NCI-H128 (cell line): Measurements from ENCODE around the gene NUP214.
"Not testable (repeated sequence)": the region's sequence is repeated elsewhere in the genome, so short reads cannot be mapped to it uniquely, and the experiment has no call there.

ENCODE experiments used
- DNase-seq: peaks from one replicate; lab custom pipeline; 2025; ENCODE audit not compliant: unreplicated experiment; lab: John Stamatoyannopoulos, UW

NUP214 gene

DNA sequence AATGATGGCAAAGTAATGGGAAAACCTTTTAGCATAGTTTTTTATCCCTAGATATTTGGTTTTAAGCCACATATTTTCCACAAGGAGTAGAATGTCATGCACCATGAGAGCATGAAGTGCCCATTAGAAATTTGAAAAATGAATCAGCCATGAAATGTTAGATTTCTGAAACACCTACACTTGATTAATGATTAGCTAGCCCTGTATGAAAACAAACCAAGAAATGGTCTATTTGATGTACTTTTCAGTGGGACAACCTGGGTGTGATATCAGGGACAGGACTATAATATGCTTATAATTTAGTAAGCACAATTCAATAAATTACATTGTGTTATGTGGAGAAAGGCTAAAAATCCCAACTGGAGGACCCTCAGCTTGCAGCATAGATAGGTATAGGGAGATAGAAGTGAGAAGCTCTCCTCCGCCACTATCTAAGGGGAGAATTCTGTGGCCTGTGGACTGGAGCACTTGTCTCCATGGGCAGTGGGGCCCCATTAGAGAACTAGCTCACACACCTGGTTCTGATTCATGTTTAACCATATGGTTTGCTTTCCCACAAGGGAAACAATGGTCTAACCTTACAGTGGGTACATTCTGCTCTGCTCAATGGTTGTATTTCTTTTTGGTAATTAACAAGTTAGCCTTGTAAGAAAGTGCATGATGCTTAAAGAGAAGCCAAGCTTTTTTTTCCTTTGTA lies 35.2 kb downstream of the NUP214 start:
- DNase-seq: no peak

DNA sequence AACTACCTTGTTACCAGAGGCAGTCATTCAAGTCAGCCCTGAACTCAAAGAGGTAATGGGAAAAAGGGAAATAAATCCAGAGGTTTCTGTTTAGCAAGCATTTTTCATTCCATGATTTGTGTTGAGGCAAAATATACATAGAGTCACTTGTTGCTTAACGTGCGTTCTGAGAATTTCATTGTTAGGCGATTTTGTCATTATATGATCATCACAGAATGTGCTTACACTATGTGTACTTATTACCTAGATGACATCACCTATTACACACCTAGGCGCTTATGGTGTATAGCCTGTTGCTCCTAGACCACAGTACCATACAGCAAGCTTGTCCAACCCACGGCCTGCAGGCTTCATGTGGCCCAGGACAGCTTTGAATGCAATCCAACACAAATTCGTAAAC lies 36.2 kb downstream of the NUP214 start:
- DNase-seq: no peak

DNA sequence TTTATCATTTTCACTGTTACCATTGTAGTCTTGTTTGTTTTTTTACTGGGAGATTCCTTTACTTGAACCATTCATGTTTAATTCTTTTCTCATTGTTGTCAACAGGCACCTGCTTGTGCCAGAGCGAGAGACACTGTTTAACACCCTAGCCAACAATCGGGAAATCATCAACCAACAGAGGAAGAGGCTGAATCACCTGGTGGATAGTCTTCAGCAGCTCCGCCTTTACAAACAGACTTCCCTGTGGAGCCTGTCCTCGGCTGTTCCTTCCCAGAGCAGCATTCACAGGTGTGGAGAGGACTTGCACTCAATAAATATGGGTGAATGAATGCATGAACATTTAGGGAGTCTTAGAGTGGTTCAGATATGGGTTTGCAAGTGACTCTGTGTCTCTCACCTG lies 37.5 kb downstream of the NUP214 start:
- DNase-seq: no peak

DNA sequence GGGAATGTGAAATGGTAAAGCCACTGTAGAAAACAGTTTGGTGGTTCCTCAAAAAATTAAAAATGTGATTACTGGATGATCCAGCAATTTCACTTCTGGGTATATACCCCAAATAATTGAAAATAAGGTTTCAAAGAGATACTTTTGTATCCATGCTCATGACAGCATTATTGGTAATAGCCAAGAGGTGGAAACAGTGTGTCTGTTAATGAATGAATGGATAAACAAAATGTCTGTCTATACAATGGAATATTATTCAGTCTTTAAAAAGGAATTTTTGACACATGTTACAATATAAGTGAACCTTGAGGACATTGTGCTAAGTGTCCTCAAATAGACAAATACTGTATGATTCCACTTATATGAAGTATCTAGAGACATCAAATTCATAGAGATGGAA lies 40.1 kb downstream of the NUP214 start:
- DNase-seq: no peak

DNA sequence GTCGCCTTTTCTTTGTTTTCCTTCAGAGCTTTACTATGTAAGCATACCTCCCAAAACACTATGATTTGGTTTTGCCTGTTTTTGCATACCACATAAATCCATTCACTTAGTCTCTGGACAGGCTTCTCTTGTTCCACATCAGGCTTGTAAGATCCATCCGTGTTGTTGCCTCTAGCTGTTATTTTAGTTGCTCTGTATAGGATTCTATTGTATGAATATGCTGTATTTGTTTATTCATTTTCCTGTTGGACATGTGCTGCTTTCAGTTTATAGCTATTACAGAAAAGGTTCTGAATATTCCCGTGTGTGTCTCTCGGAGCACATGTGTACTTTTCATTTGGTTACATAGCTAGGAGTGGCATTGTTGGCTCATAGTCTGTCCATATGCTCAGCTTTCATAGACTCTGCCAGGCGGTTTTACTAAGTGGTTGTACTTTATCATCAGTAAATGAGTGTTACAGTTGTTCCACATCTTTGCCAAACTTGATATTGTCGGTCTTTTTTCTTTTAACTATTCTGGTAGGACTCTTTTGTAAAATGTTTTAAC lies 41.8 kb downstream of the NUP214 start:
- DNase-seq: no peak

DNA sequence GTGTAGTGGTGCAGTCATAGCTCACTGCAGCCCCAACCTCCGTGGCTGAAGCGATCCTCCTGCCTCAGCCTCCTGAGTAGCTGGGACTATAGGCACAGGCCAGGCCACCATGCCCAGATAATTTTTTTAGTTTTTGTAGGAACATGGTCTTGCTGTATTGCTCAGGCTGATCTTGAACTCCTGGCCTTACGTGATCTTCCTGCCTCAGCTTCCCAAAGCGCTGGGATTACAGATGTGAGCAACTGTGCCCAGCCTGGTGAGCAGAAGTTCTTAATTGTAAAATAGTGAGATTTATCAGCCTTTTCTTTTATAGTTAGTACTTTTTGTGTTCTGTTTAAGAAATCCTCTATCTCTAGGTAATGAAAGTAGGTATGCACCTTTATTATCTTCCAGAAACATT lies 42.5 kb downstream of the NUP214 start:
- DNase-seq: no peak

DNA sequence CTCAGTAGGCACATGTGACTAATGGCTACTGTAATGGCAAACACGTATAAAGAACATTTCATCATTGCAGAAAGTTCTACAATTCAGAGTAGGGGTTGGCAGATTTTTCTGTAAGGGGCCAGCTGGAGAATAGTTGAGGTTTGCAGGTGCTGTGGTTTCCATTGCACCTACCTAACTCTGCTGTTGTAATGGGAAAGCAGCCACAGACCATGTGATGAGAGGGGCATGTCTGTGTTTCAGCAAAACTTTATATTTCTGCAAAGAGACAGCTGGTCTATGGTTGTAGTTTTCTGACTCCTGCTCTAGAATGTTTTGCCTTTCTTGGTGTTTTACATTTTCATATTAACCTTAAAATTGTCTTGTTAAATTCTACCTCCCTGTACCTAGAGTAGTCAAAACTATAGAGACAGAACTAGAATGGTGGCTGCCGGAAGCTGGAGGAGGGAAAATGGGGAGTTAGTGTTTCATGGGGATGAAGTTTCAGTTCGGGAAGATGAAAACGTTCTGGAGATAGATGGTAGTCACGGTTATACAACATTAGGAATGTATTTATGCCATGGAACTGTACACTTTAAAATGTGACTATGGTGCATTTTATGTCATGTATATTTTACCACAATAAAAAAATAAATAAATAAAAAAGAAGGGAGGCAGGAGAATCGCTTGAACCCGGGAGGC lies 44.3 kb downstream of the NUP214 start:
- no peak for DNase-seq

DNA sequence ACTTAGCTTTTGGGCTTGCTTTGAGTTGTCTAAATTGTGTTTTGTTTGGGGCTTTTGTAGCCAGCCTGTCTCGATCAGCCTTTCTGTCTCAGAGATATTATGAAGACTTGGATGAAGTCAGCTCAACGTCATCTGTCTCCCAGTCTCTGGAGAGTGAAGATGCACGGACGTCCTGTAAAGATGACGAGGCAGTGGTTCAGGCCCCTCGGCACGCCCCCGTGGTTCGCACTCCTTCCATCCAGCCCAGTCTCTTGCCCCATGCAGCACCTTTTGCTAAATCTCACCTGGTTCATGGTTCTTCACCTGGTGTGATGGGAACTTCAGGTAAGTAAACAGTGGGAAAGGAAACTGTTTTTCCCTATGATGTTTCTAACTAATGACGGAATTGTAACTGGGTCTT lies 48.6 kb downstream of the NUP214 start:
- no peak for DNase-seq

DNA sequence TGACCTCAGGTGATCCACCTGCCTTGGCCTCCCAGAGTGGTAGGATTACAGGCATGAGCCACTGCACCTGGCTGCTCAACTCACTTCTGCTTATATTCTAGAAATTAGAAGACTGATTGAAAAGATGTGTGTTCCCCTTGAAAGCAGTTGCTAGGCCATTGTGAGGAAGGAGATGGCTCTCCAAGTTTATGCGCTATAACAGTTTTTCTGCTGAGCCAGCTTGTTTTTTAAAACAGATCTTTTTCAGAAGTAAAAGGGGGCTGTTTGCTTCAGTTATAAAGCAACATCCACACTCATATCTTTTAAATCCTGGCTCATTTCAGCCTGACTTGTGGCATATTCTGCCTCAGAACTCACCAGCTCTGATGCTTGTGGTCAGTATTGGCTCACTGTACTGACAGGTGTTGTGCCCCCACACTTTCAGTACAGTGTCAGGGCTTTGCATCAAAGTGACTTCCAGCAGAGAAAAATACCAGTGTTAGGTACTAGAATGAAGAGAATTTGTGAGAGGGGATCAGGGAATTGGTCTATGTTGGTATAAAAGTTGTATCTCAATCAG lies 49.4 kb downstream of the NUP214 start:
- no peak for DNase-seq

DNA sequence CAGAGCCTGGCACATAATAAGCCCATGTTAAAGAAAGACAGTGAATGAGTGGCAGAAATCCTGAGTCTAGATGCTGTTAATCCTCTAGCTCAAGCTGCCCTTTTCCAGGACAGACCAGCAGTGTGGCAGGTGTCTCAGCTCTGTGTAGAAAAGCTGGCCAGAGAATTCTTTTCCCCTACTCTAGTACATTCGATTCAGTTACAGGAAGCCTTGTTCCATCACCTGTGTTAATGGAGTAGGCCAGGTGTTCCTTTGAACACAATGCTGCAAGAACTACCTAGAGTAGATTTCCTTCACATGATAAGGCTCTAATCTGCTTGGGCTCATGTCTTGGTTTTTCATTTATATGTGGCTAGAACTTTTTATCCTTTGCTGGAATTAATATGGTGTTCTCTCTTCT lies 52.5 kb downstream of the NUP214 start:
- DNase-seq: no peak

DNA sequence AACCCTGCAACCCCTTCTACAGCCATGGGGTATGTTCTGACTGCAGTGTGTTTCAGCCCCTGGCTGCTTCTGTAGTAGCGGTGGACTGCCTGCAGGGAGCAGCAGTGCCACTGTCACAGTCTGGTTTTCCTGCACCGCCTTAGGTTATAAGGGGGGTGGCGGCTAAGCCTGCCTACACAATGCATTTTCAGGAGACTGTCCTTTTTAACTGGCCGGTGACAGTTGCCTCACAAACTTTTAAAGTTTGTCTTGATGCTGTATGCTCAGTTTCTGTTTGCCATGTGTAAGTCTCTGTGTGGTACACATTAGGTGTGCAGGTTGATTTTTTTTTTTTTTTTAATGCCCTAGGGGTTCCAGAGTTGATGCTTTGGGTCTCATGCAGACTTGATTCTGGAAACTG lies 53.0 kb downstream of the NUP214 start:
- DNase-seq: no peak

DNA sequence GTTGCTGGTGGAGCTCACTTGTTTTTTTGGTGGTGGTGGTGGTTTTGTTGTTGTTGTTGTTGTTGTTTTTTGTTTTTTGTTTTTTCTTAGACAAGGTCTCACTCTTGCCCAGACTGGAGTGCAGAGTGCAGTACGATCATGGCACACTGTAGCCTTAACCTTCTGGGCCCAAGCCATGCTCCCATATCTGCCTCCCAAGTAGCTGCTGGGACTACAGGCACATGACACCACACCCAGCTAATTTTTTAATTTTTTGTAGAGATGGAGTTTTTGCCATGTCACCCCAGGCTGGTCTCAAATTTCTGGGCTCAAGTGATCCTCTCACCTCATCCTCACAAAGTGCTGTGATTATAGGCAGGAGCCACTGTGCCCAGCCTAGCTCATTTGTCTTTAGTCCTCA lies 53.5 kb downstream of the NUP214 start:
- DNase-seq: no peak

DNA sequence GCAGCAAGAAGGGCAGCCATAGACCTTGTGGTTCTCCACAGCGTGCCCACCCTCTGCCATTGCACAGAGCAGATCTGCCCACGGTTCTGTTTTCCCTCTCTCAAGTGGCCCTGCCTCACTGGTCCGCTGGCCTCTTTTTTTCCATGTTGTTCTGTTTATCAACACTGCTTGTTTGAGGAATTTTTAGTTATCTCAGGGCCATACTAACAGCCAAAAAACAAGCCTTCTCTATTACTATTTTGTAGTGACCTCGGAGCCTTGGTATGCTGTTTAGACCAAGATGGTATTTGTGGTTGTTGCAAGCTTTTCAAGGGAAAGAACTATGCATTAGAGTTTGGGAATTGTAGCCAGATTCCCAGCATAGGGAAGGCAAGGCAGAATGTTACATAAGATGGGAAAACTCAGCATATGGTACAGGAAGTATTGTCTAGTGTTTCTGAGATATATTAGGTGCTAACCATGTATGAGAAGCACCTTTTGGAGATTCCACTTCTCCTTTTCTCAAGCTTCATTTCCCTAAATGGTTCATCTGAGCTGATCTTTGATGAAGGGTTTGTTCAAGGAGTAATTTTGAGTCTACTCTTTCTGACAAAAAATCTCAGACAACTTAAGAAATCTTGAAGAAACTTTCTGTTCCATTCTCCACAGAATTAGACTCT lies 54.3 kb downstream of the NUP214 start:
- DNase-seq: no peak

DNA sequence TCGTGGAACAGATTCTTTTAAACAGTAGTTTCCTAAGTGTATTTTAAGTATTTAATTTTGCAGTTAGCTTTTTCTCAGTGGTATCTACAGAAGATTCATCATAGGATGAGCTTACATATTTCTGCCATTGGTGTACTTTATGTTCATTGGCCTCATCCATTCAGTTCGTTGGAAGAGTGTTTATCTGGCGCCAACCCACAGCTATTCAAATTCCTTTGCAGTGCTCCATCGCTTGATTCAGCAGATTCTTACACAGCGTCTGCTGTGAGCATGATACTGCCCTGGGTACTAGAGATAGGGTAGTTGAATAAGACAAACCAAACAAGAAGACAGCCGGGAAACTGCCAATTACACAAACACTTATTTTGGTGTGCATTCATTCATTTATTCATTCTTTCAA lies 55.1 kb downstream of the NUP214 start:
- no peak for DNase-seq

DNA sequence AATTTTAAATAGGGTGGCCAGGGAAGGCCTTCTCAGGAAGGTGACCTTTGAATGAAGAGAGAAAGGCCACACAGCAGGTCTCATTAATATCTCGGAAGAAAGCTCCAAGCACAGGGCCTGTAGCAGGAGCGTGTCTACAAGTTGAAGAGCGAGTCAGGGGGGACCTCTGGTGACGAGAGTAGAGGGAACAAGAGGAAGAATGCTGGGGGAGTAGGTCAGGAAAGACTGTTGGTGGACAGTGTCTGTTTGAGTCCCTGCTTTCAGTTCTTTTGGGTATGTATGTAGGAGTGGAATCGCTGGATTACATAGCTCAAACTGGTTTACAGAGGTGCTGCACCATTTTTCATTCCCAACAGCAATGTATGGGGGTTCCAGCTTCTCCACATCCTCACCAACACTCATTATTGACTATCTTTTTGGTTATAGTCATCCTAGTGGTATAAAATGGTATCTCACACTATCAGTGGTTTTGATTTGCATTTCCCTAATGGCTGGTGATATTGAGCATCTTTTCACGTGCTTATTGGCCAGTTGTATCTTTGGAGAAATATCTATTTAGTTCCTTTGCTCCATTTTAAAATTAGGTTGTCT lies 55.8 kb downstream of the NUP214 start:
- DNase-seq: no peak

DNA sequence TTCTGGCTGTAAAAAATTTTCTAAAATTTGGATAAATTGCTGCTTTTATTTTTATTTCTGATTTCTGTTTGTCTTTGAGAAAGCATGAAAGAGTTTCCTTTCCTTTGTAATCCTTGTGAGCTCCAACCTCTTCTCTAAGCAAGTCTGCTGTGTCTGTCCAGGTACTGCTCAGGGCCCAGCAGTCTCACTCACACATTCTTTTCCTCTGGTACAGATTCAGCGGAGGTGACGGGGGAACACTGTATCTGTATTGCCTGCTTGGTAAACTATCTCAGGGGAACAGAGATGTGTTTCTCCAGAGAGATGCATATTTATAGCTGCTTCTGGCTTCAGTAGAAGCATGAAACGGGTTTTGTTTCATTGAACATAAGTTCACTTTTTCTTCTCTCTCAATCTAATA lies 60.5 kb downstream of the NUP214 start:
- no peak for DNase-seq

DNA sequence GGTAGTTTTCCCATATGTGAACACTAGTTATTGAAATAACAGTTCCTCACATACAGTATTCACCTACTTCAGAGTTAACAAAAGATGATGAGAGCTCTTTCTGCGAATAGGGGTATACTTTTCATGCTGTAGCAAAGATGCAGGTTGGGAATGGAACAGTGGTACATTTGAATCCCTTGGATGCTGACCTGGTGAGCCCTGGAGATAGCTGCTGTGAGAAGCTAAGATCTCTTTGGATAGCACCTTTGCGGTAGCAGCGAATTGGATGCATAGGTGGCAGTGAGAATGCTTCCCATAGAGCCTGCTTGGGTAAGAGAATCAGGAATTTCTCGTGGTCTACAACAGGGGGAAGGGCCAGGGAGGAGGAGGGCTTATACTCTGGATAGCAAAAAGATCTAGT lies 61.2 kb downstream of the NUP214 start:
- no peak for DNase-seq

DNA sequence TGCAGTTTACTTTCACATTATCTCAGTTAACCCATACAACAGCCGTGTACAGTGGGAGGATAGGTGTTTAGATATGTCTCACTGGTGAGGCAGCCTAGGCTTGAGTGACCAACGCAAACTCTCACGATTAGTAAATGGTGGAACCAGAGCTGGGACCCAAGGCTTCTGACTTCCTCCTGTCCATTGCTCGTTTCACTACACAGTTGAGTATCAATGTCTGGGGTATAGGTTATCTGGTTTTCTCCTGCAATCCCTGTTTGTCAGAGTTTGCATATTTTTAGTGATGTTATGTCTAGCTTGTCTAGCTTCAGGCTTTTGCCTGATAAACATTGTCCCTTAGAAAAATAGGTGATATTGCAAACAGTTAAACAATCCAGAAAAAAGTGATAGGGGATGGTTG lies 62.6 kb downstream of the NUP214 start:
- DNase-seq: no peak

DNA sequence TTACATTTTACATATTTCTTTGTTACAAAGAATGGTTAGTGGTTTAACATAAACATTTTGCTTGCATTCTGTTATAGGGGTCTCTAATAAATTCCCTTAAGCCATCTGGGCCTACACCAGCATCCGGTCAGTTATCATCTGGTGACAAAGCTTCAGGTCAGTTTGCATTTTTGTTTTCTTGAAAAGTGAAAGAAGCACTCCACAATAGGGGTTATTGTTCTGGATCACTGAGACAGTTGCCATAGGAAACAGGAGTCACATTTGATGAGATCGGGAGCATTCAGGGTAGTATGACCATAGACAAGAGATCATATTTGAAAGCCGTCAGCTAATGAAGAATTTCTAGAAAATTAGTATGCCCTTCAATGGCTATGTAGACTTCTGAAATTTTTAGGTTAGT lies 63.6 kb downstream of the NUP214 start:
- no peak for DNase-seq

DNA sequence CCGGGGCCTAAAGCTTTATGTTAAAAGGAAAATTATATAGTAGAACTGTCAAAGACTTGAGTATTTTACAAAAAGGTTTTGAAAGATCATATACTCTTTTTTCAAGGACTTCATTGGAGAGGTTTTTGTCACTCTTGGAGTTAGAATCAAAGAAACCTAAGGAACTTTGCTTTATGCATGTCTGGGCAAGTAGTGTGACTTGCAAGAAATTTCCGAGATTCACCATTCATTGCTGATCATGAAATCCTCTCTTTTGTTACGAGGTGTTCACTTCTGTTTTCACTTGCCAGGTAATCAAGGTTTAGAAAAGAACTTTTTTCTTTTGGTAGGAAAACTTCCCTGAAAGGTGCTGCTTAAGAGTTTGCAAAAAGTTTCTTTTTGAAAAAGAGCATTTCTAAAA lies 64.8 kb downstream of the NUP214 start:
- no peak for DNase-seq

DNA sequence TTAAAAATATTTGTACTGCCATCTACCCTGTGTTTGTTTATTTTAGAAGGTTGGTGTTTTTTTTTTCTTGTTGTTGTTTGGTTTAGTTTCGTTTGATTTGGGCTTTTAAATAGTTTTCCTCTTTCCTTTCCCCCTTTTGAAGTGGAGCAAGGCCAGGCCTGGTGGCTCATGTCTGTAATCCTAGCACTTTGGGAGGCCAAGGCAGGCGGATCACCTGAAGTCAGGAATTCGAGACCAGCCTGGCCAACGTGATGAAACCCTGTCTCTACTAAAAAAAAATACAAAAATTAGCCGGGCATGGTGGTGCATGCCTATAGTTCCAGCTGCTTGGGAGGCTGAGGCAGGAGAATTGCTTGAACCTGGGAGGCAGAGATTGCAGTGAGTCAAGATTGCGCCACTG lies 65.6 kb downstream of the NUP214 start:
- not testable (repeated sequence) for DNase-seq

DNA sequence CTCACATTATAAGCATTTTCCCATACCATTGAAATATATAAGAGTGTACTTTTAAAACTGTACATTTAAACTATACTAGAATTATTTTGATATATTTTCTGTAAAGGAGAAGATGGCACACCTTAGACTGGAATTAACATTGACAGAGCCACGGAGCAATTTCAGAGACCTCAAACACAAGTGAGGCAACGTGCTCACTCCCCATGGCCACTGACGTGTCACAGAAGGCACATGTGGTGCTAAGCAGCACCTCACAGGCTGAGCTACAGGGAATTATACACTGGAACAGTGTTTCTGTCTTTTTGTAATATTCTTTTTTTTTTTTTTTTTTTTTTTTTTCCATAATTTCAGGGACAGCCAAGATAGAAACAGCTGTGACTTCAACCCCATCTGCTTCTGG lies 66.5 kb downstream of the NUP214 start:
- no peak for DNase-seq
